OCI-LY7 (cell line): ENCODE data around the gene MLPH. TPM values are rescaled to one million over a fixed set of nuclear protein-coding genes. Genes with fewer than 3 reads are reported as not detected.
A peak's percentile ranks its signal among the peaks of the same experiment; 100 is the strongest.

Experiments used
- BruUV-seq: library from RNA; stranded (reverse); fragments of 400-500 nt; replicated peaks from 2 replicates; lab custom pipeline; 2021; lab: Mats Ljungman, UMichigan
- CTCF ChIA-PET: fragments of 300-600 bp; sonication (Branson Sonifier 250); formaldehyde crosslinking; loops from one replicate; lab custom pipeline; 2022; ENCODE audit warnings: antibody characterized with exemption; ENCODE audit not compliant: unreplicated experiment; lab: Charles Lee
- POLR2A ChIA-PET: fragments of 300-600 bp; sonication (Branson Sonifier 250); formaldehyde crosslinking; loops from one replicate; lab custom pipeline; 2022; ENCODE audit warnings: antibody characterized with exemption; lab: Charles Lee
- DNase-seq: peaks from one replicate; pipeline ENCODE4 v3.0.0-alpha.2; 2015; ENCODE audit warnings: low spot score
- H2AFZ ChIP-seq: fragments of 200-600 bp; sonication (generic), shearing (Covaris generic); 2 replicates; pipeline ENCODE4 v1.6.1; 2014; ENCODE audit warnings: mild to moderate bottlenecking, antibody characterized with exemption, low read length, moderate library complexity
- H3K27ac ChIP-seq: fragments of 200-600 bp; sonication (generic); 2 replicates; pipeline ENCODE4 v1.5.1; 2014; ENCODE audit warnings: mixed run types, low read depth, mild to moderate bottlenecking, moderate library complexity, low read length, inconsistent platforms; ENCODE audit not compliant: poor library complexity, severe bottlenecking
- H3K36me3 ChIP-seq: fragments of 200-600 bp; sonication (generic); 2 replicates; pipeline ENCODE4 v1.6.1; 2014; ENCODE audit warnings: mild to moderate bottlenecking, antibody characterized with exemption, low read length, moderate library complexity, mixed read lengths; ENCODE audit not compliant: insufficient read depth
- H3K4me1 ChIP-seq: fragments of 200-600 bp; sonication (generic); 2 replicates; pipeline ENCODE4 v1.5.1; 2014; ENCODE audit warnings: mild to moderate bottlenecking, low read length; ENCODE audit not compliant: insufficient read depth, poor library complexity, severe bottlenecking
- H3K4me2 ChIP-seq: fragments of 200-600 bp; sonication (generic); 2 replicates; pipeline ENCODE4 v1.6.1; 2014; ENCODE audit warnings: mild to moderate bottlenecking, low read length
- H3K4me3 ChIP-seq: fragments of 200-600 bp; sonication (generic); 2 replicates; pipeline ENCODE4 v1.5.1; 2014; ENCODE audit warnings: mild to moderate bottlenecking, low read depth, low read length; ENCODE audit not compliant: poor library complexity, severe bottlenecking
- H3K79me2 ChIP-seq: fragments of 200-600 bp; sonication (generic); 2 replicates; pipeline ENCODE4 v1.6.1; 2016; ENCODE audit warnings: low read depth, mild to moderate bottlenecking, low read length, moderate library complexity, mixed read lengths; ENCODE audit not compliant: insufficient read depth
- H3K9me2 ChIP-seq: fragments of 200-600 bp; sonication (generic); 2 replicates; pipeline ENCODE4 v1.6.1; 2016; ENCODE audit warnings: mild to moderate bottlenecking, low read length, mixed read lengths; ENCODE audit not compliant: insufficient read depth
- H3K9me3 ChIP-seq: fragments of 200-600 bp; sonication (generic); 2 replicates; pipeline ENCODE4 v1.6.1; 2014; ENCODE audit warnings: mild to moderate bottlenecking, mixed run types, low read length, mixed read lengths
- H4K20me1 ChIP-seq: fragments of 200-600 bp; sonication (generic); 2 replicates; pipeline ENCODE4 v1.6.1; 2014; ENCODE audit warnings: mild to moderate bottlenecking, antibody characterized with exemption, low read length, moderate library complexity, mixed read lengths; ENCODE audit not compliant: insufficient read depth
- CTCF ChIP-seq: fragments of 200-600 bp; sonication (generic); conservative IDR thresholded peaks from 2 replicates; pipeline ENCODE4 v1.5.1; 2014; ENCODE audit warnings: mild to moderate bottlenecking, antibody characterized with exemption, low read length, moderate library complexity, mixed read lengths
- EZH2phosphoT487 ChIP-seq: fragments of 200-600 bp; sonication (generic); IDR thresholded peaks from 2 replicates; pipeline ENCODE4 v1.6.1; 2018; ENCODE audit warnings: low read depth, borderline replicate concordance, mild to moderate bottlenecking, mixed run types, antibody characterized with exemption, low read length, moderate library complexity, mixed read lengths
- intact Hi-C: fragments of 100-400 bp; cut with micrococcal nuclease; formaldehyde crosslinking; loops from one replicate; pipeline ENCODE4 v1.10.0; 2022; ENCODE audit not compliant: unreplicated experiment
- total RNA-seq, 2 experiments: library from RNA; depleted of rRNA in 1 of 2; stranded (reverse); fragments of >200 nt in 1 of 2; shearing (Covaris generic) in 1 of 2; gene quantifications; 2 replicates each; pipeline ENCODE4 v1.2.3, GENCODE V29; 2014 to 2022

MLPH gene
- total RNA-seq, 2 experiments from 2014 or later: not detected

DNA sequence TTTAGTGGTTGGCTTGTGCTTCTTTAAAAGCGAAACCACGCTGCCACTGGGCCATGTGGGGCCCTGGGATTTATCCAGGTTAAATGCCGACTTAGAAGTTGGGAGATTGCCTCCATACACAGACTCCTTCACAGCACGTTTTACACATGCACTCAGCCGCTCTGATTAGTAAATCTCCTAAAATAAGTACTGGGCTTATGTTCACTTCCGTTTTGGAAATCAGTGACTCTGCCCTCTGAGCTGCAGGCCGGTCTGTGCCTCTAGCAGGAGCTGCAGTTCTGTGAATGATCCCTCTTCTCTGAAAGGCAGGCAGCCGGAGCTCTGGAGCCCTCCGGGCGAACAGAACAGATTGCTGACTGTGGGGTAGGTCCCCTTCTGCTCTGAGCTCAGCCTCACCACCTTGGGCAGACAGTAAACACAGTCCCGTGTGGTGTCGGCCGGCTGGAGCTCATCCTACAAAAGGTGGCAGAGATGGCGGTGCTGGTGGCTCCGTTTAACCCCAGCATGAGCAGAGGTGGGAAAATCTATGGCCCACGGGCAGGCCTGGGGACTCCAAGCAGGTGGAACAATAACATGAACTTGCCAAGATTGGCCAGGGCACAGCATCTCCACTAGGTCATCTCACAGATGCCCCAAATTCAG, 113.3 kb downstream of the MLPH start:
- CTCF ChIA-PET: no interaction called here
- no peaks in the 10 kb centered on the region for H4K20me1 ChIP-seq
- H3K4me3 ChIP-seq: no peak overlapping the region
- peak overlapping the region; percentile 34; the same call in 1 of the 2 replicates for H2AFZ ChIP-seq
- no peak overlapping the region for H3K27ac ChIP-seq
- H3K36me3 ChIP-seq: no peaks in the 10 kb centered on the region
- H3K9me3 ChIP-seq: no peaks in the 10 kb centered on the region
- H3K79me2 ChIP-seq: no peaks in the 10 kb centered on the region
- TF ChIP-seq EZH2phosphoT487: no peak
- no peak for TF ChIP-seq CTCF
- peak; percentile 20 for DNase-seq
- no peaks in the 10 kb centered on the region for H3K9me2 ChIP-seq
- H3K4me2 ChIP-seq: peak overlapping the region; percentile 32; the same call in 1 of the 2 replicates
- BruUV-seq: no TSS peak
- peaks cover 14% of the 10 kb centered on the region for H3K4me1 ChIP-seq
- POLR2A ChIA-PET: no interaction called here
- intact Hi-C loops: no loop called here

GRCh38 chr2:237601453-237602116, 114.5 kb downstream of the MLPH start:
- no peaks in the 10 kb centered on the region for H3K36me3 ChIP-seq
- no peaks in the 10 kb centered on the region for H3K79me2 ChIP-seq
- POLR2A ChIA-PET: interaction anchor here (0.5 to 1.5 kb wide), 3 partner anchors 33 to 582 kb away, joined by 3 to 4 read pairs (median 3); no protein-coding TSS in a partner anchor
- H3K4me2 ChIP-seq: no peak overlapping the region
- intact Hi-C loops: no loop called here
- H3K9me2 ChIP-seq: no peaks in the 10 kb centered on the region
- no peak overlapping the region for H3K27ac ChIP-seq
- TF ChIP-seq CTCF (no peak), EZH2phosphoT487 (no peak)
- peaks cover 14% of the 10 kb centered on the region for H3K4me1 ChIP-seq
- CTCF ChIA-PET: no interaction called here
- no peaks in the 10 kb centered on the region for H3K9me3 ChIP-seq
- no peak overlapping the region for H2AFZ ChIP-seq
- DNase-seq: no peak
- no peaks in the 10 kb centered on the region for H4K20me1 ChIP-seq
- no peak overlapping the region for H3K4me3 ChIP-seq
- no TSS peak for BruUV-seq

- no peak overlapping the region for H3K4me3 ChIP-seq
- DNase-seq: no peak
- no peak overlapping the region for H3K4me2 ChIP-seq
- H3K9me2 ChIP-seq: no peaks in the 10 kb centered on the region
- H2AFZ ChIP-seq: no peak overlapping the region
- POLR2A ChIA-PET: interaction anchor here (1.5 kb wide), 1 partner anchor 32 kb away, joined by 3 read pairs; no protein-coding TSS in a partner anchor
- no peaks in the 10 kb centered on the region for H3K9me3 ChIP-seq
- no peaks in the 10 kb centered on the region for H3K79me2 ChIP-seq
- H4K20me1 ChIP-seq: no peaks in the 10 kb centered on the region
- no peak overlapping the region for H3K27ac ChIP-seq
- CTCF ChIA-PET: no interaction called here
- BruUV-seq: no TSS peak
- no peaks in the 10 kb centered on the region for H3K36me3 ChIP-seq
- no peak for TF ChIP-seq CTCF
- peaks cover 14% of the 10 kb centered on the region for H3K4me1 ChIP-seq
- intact Hi-C loops: no loop called here
These were observed 115.4 kb downstream of the MLPH start for GRCh38 chr2:237602409-237602808.
